HCT116 (cell line): ENCODE data around the gene CNTD1. TPM values are rescaled to one million over a fixed set of nuclear protein-coding genes. Genes with fewer than 3 reads are reported as not detected.

Experiments used
- ATAC-seq: fragments of 200-7000 bp; cut with Tn5 transposase; 2 replicates; pipeline ENCODE4 v1.9.1; 2020; ENCODE audit warnings: mild to moderate bottlenecking, moderate library complexity
- BruUV-seq: library from RNA; stranded (reverse); fragments of 400-500 nt; replicated peaks from 2 replicates; lab custom pipeline; 2021; lab: Mats Ljungman, UMichigan
- CTCF ChIA-PET: fragments of 300-600 bp; sonication (Branson Sonifier 250); formaldehyde crosslinking; loops from one replicate; lab custom pipeline; 2021; ENCODE audit warnings: antibody characterized with exemption; lab: Charles Lee
- POLR2A ChIA-PET: fragments of 300-600, 350-600 bp; sonication (Branson Sonifier 250); formaldehyde crosslinking; loops from one replicate; lab custom pipeline; 2021; ENCODE audit warnings: antibody characterized with exemption; lab: Charles Lee
- RAD21 ChIA-PET, 2 experiments: fragments of 300-600 bp; sonication (Branson Sonifier 250); formaldehyde crosslinking; loops; one replicate each; lab custom pipeline; 2023; ENCODE audit warnings: low total read pairs in 2 of 2; ENCODE audit not compliant: uncharacterized antibody in 2 of 2, unreplicated experiment in 2 of 2, low non-redundant PET in 1 of 2; lab: Charles Lee
- DNase-seq: peaks from one replicate; pipeline ENCODE4 v3.0.0-alpha.2; 2010; ENCODE audit warnings: low read depth, low spot score
- H2AFZ ChIP-seq: fragments of 200-600 bp; shearing (Covaris generic), sonication (generic); 2 replicates; pipeline ENCODE4 v1.6.1; 2017; ENCODE audit warnings: low read depth, mixed run types, mixed read lengths, antibody characterized with exemption, low read length; ENCODE audit not compliant: poor library complexity, severe bottlenecking
- H3K27ac ChIP-seq: 2 replicates; pipeline ENCODE4 v1.5.1; 2012; ENCODE audit warnings: low read depth, low read length
- H3K27me3 ChIP-seq: fragments of 200-600 bp; sonication (generic); 2 replicates; pipeline ENCODE4 v1.6.1; 2016; ENCODE audit warnings: mixed run types, low read length, mixed read lengths; ENCODE audit not compliant: insufficient read depth
- H3K36me3 ChIP-seq, 2 experiments: fragments of 200-500 bp in 1 of 2; fragments of 200-600 bp in 1 of 2; sonication (Bioruptor generic) in 1 of 2; sonication (generic) in 1 of 2; 2 replicates each; pipeline versions ENCODE4 v1.5.1 to v1.6.1; 2014 to 2016; ENCODE audit warnings: low read length in 2 of 2, inconsistent platforms in 1 of 2, mixed read lengths in 1 of 2, mixed run types in 1 of 2; ENCODE audit not compliant: insufficient read depth in 2 of 2, control insufficient read depth in 1 of 2
- H3K4me1 ChIP-seq, 2 experiments: fragments of 200-600 bp in 1 of 2; sonication (generic) in 1 of 2; 2 replicates each; pipeline versions ENCODE4 v1.5.1 to v1.6.1; 2012 to 2017; ENCODE audit warnings: low read length in 2 of 2, inconsistent platforms in 1 of 2, mild to moderate bottlenecking in 1 of 2, mixed read lengths in 1 of 2, mixed run types in 1 of 2, moderate library complexity in 1 of 2; ENCODE audit not compliant: insufficient read depth in 2 of 2, control insufficient read depth in 1 of 2
- H3K4me2 ChIP-seq: fragments of 200-600 bp; sonication (generic); 2 replicates; pipeline ENCODE4 v1.6.1; 2017; ENCODE audit warnings: mixed run types, low read length, mixed read lengths
- H3K4me3 ChIP-seq, 2 experiments: fragments of 200-600 bp in 1 of 2; sonication (generic) in 1 of 2; replicated peaks in 1 of 2; 2 replicates each; pipeline ENCODE4 v1.5.1; 2011 to 2016; ENCODE audit warnings: low read length in 2 of 2, control low read depth in 1 of 2, low read depth in 1 of 2, mild to moderate bottlenecking in 1 of 2, mixed read lengths in 1 of 2, mixed run types in 1 of 2
- H3K79me2 ChIP-seq: fragments of 200-600 bp; sonication (generic); 2 replicates; pipeline ENCODE4 v1.6.1; 2017; ENCODE audit warnings: mild to moderate bottlenecking, mixed run types, low read length, moderate library complexity, mixed read lengths; ENCODE audit not compliant: insufficient read depth
- H3K9ac ChIP-seq: fragments of 200-600 bp; sonication (generic); 2 replicates; pipeline ENCODE4 v1.6.1; 2016; ENCODE audit warnings: low read length, mixed read lengths
- H3K9me2 ChIP-seq: fragments of 200-600 bp; sonication (generic), shearing (Covaris generic); 2 replicates; pipeline ENCODE4 v1.6.1; 2017; ENCODE audit warnings: mixed run types, mild to moderate bottlenecking, moderate library complexity; ENCODE audit not compliant: insufficient read depth
- H3K9me3 ChIP-seq, 2 experiments: fragments of 200-500 bp in 1 of 2; fragments of 200-600 bp in 1 of 2; sonication (Bioruptor generic) in 1 of 2; sonication (generic) in 1 of 2; 2 replicates each; pipeline ENCODE4 v1.6.1; 2014 to 2017; ENCODE audit warnings: low read length in 2 of 2, mixed read lengths in 2 of 2, inconsistent platforms in 1 of 2, low read depth in 1 of 2, mild to moderate bottlenecking in 1 of 2, mixed run types in 1 of 2, moderate library complexity in 1 of 2; ENCODE audit not compliant: control insufficient read depth in 1 of 2, insufficient read depth in 1 of 2
- H4K20me1 ChIP-seq: fragments of 200-600 bp; sonication (generic), shearing (Covaris generic); 2 replicates; pipeline ENCODE4 v1.6.1; 2017; ENCODE audit warnings: mixed run types, mild to moderate bottlenecking, moderate library complexity; ENCODE audit not compliant: insufficient read depth
- CBX3 ChIP-seq: IDR thresholded peaks from 2 replicates; pipeline ENCODE4 v1.6.1; 2012; ENCODE audit warnings: low read depth
- CEBPB ChIP-seq: IDR thresholded peaks from 2 replicates; pipeline ENCODE4 v1.6.1; 2012; ENCODE audit warnings: low read depth
- EGR1 ChIP-seq: IDR thresholded peaks from 2 replicates; pipeline ENCODE4 v1.6.1; 2012; ENCODE audit warnings: low read depth
- ELF1 ChIP-seq: IDR thresholded peaks from 2 replicates; pipeline ENCODE4 v1.6.1; 2012; ENCODE audit warnings: low read depth, borderline replicate concordance
- ZNF274 ChIP-seq: fragments of 200-500 bp; sonication (Bioruptor generic); IDR thresholded peaks from 2 replicates; pipeline ENCODE4 v1.6.1; 2014; ENCODE audit warnings: mild to moderate bottlenecking, low read depth, low read length, inconsistent platforms
- intact Hi-C: fragments of 100-400 bp; cut with micrococcal nuclease; formaldehyde crosslinking; loops from 2 replicates; pipeline ENCODE4 v1.10.0; 2022
- total RNA-seq: library from RNA; stranded (reverse); gene quantifications from one replicate; pipeline ENCODE4 v1.2.1, GENCODE V29; 2021; ENCODE audit not compliant: unreplicated experiment

Gene CNTD1
- total RNA-seq, 1 experiment from 2014 or later, result not detected

- no peak overlapping the region for H3K4me2 ChIP-seq
- no peak for DNase-seq
- H3K4me1 ChIP-seq, result peaks cover 5 to 23% of the 10 kb centered on the region in 2 experiments
- H3K9me3 ChIP-seq, result no peaks in the 10 kb centered on the region
- no peaks in the 10 kb centered on the region for H3K27me3 ChIP-seq
- RAD21 ChIA-PET, result no interaction called here
- ATAC-seq, result no peak
- H3K79me2 ChIP-seq, result peaks cover 8% of the 10 kb centered on the region
- H2AFZ ChIP-seq, result no peak overlapping the region
- no peaks in the 10 kb centered on the region for H4K20me1 ChIP-seq
- intact Hi-C loops, result no loop called here
- CTCF ChIA-PET, result no interaction called here
- no peak overlapping the region for H3K9ac ChIP-seq
- no peak overlapping the region for H3K27ac ChIP-seq
- peaks cover 10 to 22% of the 10 kb centered on the region in 2 experiments for H3K36me3 ChIP-seq
- no peak overlapping the region for H3K4me3 ChIP-seq
- no peaks in the 10 kb centered on the region for H3K9me2 ChIP-seq
- POLR2A ChIA-PET, result no interaction called here
- no TSS peak for BruUV-seq
- TF ChIP-seq ELF1 (no peak), CBX3 (no peak), EGR1 (no peak)
These were observed 19.2 kb upstream of the CNTD1 start for GRCh38 chr17:42779304-42779935.

DNA sequence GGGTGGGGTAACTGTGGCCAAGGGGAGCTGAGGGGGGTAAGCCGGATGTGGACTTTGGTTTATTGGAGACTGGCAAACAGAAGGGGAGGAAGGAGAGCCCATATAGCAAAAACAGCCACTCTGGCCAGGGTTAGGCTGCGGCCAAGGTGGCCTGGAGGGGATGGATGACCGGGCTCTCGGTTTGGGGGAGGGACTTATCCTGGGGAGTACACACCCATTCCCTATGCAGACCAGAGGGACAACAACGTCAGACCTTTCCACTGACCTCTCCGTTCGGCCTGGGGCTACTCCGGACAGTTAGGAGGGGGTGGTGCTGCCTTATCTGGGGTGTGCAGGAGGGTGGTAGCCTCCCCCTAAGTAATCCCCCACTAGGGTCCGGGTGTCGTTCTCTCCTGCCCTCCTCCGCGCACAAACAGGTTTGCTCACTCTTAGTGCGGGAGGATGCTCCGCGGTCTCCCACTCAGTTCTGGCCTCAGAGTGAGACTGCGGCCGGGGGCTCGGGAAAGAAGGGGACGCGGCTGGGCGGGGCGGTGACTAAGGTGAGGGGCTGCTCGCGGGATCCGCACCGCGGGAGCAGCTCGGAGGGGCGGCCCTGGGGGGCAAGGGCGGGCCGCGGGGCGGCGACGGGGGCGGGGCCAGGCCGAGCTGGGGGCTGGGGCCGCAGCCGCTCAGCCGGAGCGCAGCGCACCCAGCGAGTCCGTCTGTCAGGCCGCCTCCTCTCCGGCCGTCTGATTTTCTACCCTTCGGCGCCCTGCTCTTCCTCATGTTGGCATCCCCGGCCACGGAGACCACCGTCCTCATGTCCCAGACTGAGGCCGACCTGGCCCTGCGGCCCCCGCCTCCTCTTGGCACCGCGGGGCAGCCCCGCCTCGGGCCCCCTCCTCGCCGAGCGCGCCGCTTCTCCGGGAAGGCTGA lies 18.5 kb upstream of the CNTD1 start, which contains the start of gene WNK4:
Gene WNK4, plus strand, starts transcription at position 675 of the 915 bp plus-strand sequence. Its CDS starts 89 bp downstream, at position 764.
- POLR2A ChIA-PET, result no interaction called here
- Histone ChIP-seq H3K79me2 (peaks cover under 1% of the 10 kb centered on the region; the same call in 1 of the 2 replicates), H3K4me1 (peaks cover 3 to 20% of the 10 kb centered on the region in 2 experiments; a peak in 3 of 4 replicates), H3K4me3 (no peak within 1 kb of the TSS), H3K27ac (no peak within 1 kb of the TSS), H3K4me2 (no peak within 1 kb of the TSS), H3K27me3 (no peaks in the 10 kb centered on the region), H3K9me2 (no peaks in the 10 kb centered on the region)
- ATAC-seq, result 0 out of 2 replicates have a peak, but pooled peaks have one; percentile 35
- no TSS peak for BruUV-seq
- intact Hi-C loops, result no loop called here
- CTCF ChIA-PET, result no interaction called here
- no peak for TF ChIP-seq ZNF274
- no peak for TF ChIP-seq CEBPB
- TF ChIP-seq, all 23 proteins: peak for 0
- H3K9me3 ChIP-seq, result no peaks in the 10 kb centered on the region
- peaks cover 10 to 22% of the 10 kb centered on the region in 2 experiments for H3K36me3 ChIP-seq
- RAD21 ChIA-PET, result no interaction called here
- no peaks in the 10 kb centered on the region for H4K20me1 ChIP-seq
- H2AFZ ChIP-seq, result no peak within 1 kb of the TSS
- H3K9ac ChIP-seq, result no peak within 1 kb of the TSS
- no peak for DNase-seq
